AG08396 (cell line): Measurements from ENCODE around the gene AIG1.
"Not testable (repeated sequence)": the region's sequence is repeated elsewhere in the genome, so short reads cannot be mapped to it uniquely, and the experiment has no call there.

Experiments used
- DNase-seq: peaks from one replicate; pipeline ENCODE4 v3.0.0; 2012; ENCODE audit warnings: low spot score, mixed read lengths

The AIG1 gene

GRCh38 chr6:143128681-143129015 is 68.0 kb downstream of the AIG1 start:
- DNase-seq, result no peak

GRCh38 chr6:143130928-143131327 is 70.2 kb downstream of the AIG1 start:
- no peak for DNase-seq

GRCh38 chr6:143135325-143135724 is 74.6 kb downstream of the AIG1 start:
- DNase-seq, result no peak

DNA sequence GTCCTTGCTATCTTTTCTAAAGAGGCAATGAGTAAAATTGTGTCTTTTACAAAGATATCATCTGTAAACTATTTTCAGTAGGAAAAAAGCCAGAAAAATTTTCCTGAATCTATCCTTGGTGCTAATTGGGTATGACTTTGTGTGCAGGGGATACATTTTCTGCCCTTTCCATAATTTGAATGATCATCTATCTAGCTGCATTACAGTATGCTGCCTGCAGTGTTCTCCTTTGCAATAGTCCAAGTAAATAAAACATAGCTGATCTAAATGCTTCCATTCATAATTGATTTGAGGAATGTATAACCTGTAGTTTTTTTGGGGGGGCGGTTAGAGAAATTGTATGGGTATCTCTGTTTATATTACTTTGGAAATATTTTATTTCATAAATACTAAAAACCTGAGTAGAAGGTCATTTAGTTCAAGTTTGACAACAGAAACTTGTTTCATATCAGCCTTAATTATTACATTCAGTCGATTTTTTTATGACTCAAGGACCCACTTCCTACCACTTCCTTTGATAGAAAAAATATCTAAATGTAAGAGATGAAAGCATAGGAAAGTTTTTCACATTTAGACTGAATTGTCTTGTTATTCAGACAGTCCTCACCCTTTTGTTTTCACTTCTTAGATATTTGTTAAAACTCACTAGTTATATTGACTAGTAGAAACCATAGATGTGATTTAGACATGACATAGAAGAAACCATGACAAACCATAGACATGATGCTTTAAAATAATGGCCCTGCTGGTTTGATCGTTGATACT is 75.3 kb downstream of the AIG1 start:
- no peak for DNase-seq

GRCh38 chr6:143136647-143137046 is 76.0 kb downstream of the AIG1 start:
- no peak for DNase-seq

DNA sequence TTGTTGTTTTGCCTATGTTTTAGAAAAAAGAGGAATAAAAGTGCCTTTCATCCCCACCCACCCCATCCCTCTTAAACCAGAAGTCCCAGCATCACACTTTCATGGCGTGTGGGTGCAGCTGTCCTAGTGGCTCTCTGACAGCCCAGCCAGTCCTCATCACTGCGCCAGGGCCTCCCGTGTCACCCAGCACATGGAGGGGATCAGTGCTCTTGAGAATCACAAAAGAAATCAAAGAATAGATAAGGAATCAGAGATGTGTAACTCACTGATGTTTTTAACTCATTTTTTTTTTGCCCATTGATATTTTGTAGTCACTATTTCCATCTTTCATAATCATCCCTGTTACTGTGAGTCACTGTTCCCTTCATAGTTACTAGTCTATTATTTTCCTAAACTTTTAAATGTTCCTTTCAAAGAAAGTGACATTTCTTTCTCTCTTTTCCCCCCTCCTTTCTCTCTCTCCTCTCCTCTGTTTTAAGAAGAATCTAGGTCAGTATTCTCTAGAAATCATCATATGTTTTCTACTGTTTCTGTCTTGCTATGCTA is 78.6 kb downstream of the AIG1 start:
- DNase-seq, result no peak

- not testable (repeated sequence) for DNase-seq
These were observed 79.2 kb downstream of the AIG1 start for GRCh38 chr6:143139884-143140283.

GRCh38 chr6:143140767-143141166 is 80.1 kb downstream of the AIG1 start:
- no peak for DNase-seq

DNA sequence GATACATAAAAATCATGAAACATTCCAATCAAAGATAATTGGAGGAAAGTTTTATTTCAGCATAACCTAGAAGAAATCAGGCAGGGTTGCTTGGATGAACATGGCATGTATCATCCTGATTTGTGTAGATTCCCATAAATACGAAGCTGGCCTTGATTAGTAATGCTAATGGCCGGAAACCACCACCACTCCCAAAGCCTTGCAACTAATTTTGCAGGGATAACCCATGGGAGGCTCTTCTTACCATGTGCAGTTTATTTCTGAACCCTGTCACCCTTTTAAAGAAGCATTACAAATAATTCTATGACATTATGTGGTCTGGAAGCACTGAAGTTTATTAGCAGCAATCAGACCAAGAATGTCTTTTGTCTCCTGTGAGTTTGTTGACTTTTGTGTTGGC is 80.8 kb downstream of the AIG1 start:
- no peak for DNase-seq

DNA sequence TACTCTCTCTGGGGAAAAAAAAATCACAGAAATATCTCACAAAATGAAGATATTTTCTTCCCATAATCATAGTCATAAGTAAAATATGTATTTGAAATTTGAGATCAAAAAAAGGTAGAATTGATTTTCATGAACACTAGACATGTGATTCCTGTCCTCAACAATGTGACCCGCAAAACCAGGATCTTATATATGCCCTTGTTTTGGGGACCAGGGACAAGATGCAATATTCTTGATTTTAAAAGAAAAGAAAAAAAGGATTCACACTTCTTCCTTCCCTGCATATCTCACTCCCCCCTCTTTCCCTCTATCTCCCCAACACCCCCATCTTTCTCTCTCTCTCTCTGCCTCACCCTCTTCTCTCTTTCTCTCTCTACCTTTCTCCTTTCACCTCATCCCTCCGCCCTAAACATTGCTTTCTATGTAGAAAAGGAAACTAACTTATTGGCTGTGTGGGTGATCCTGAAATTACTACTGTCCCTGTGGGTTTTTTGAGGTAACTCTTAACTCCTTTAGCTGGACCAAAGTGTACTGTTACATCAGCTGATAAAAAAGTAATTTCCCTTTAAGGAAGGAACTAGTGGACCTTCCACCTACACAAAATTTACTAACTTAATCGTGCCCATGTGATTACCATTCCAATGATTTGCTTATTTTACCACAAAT is 85.6 kb downstream of the AIG1 start:
- DNase-seq, result no peak

DNA sequence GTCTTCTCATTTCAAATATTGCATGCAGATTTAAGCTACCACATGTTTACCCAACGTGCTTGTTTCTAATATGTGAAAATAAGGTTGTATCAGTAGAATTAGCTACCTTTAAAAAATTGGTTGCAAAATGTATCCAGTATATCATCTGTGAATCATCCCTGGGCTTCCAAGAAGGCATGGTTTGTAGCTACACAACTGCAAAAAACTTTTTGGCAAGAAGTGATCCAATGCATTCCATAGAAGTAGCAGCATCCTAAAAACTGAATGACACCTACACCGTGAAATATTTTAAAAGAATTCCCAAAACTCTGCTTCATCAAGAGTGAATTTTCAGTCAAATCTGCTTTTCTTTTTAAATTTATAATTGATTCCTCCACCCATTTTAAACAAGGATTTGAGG is 89.1 kb downstream of the AIG1 start:
- DNase-seq, result no peak

DNA sequence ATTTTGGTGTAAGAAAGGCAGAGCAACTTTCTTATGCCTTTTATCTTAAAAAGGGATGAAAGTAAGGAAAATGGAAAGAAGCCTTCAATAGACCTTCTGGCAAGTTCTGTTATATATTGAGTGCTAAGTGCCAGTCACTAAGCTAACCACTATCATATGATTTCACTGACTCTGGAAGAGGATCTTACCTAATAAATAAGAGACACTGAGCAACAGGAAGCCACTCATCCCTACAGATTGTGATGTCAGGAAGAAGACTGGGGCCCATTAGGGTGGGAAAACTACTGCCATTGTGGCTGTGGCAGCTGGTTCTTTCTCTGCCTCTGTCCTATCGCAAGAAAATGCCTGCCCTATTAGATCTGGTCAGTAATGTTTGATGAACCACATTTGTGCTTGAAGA is 89.6 kb downstream of the AIG1 start:
- DNase-seq, result no peak

- DNase-seq, result no peak
These were observed 90.7 kb downstream of the AIG1 start for GRCh38 chr6:143151381-143151780.

DNA sequence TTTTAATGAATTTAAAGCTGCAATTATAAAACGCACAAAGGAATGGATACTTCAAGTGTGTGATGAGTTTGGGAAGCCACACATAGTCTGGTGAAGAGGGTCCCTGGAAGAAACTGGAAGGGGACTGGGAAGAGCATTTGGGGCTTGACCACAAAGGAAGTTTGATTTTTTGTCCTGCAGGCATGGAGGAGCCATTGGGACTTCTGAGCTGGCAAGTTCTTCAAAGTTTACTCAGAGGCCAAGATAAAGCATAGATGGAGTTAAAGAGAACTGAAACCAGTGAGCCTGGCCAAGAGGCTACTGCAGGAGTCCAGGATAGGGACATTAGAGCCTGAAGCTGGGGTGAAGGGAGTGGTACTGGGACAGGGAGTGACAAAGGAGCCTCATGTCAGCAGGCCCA is 95.0 kb downstream of the AIG1 start:
- DNase-seq, result no peak

GRCh38 chr6:143157131-143157530 is 96.4 kb downstream of the AIG1 start:
- DNase-seq, result no peak

- no peak for DNase-seq
These were observed 97.5 kb downstream of the AIG1 start for GRCh38 chr6:143158113-143158581.

- DNase-seq, result no peak
These were observed 98.3 kb downstream of the AIG1 start for GRCh38 chr6:143159001-143159400.

DNA sequence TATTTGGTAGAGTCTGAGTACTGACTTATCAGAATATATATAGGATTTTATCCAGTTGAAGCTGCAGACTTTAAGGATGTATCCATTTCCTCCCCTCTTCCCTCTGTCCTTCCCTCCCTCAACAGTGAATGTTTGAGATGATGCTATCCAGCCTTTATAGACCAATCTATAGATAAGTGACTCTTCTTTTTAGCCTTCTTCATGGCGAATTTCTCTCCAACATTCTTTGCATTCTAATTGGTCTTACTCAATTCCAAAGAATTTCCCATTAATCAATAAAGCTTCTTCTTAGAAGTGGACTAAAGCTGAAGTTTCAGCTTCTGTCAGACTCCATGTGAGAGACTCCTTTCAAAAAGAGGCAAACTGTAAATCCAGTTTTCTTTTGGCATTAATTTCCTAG is 99.3 kb downstream of the AIG1 start:
- no peak for DNase-seq

DNA sequence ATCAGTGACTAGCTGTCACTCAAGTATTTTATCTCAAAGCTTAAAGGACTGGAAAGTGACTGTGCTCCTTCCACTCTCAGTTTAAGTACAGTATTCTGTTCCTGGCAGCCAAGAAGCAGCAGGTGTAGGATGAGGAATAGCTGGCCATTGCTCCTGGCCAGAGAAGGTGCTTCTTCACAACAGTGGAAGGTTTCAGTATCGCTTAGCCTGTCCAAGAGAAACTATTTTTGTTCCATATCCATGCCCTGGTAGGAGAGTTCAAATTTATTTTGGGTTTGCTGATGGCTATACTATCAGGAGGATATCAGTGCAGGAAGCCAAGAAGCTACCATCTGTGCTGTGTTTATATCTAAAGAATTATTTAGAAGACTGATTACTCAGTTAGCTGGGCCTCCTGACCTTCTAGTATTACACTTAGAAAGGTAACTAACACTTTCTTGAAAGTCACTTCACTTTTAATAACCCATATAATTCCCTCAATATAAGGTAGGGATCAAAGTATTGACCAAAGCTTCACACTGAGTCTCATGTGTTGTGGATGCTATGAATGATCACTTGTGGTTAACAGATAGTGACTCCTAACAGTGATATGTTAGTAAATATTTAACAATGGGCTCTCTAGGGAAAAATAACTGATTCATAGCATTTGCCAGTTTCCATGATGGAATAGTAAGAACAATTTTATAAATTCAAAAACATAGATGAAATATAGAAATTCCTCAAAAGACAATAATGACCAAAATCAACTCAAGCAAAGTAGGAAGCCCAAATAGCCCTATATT is 99.9 kb downstream of the AIG1 start:
- no peak for DNase-seq

DNA sequence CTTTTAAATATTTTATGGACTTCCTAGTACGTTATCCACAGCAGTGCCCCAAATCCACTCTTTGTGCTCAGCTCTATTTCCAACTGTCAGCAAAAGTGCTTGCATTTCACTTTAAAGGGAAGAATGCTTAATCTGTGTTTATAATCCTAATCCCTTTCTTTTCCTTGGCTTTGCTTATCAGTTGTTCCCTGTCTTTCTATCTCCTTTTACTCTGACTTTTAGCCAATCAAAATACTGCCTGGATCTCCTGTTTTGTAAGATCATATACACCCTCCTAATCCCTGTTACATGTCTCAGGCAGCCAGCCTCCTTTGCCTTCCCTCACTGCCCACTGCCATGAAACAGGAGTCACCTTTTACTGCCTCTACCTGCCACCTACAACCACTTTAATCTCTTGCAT is 102.9 kb downstream of the AIG1 start:
- DNase-seq, result no peak

DNA sequence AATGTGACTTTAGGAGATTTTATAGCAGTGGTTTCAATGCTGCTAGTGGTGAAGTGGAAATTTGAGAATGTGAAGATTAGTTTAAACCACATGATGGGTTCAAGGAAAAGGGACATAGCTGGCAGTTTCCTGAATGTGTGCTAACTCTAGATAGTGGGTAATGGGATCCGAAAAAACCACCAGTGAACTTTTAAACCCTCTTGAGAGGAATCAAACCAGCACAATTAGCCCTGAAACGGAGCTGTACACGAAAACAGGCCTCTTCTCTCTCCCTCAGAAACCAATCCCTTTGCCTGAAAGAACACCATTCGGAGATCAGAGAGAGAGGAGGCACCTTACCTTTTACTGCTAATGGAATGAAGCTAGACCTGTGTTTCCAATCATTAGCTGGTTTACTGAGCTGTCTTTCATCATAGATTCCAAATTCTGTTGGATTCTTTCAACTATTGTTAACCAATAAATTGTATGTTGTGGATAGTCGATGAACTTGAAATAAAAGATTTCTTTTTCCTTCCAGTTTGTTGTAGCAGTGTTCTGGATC is 103.9 kb downstream of the AIG1 start:
- no peak for DNase-seq

- no peak for DNase-seq
These were observed 104.7 kb downstream of the AIG1 start for GRCh38 chr6:143165315-143165855.
